Glutamatergic neuron (in vitro differentiated cells): ENCODE results near the gene MARK2. TPM values are rescaled to one million over a fixed set of nuclear protein-coding genes. Genes with fewer than 3 reads are reported as not detected.

Experiments
- DNase-seq: peaks from one replicate; pipeline ENCODE4 v3.0.0; 2022
- H3K27ac Mint-ChIP-seq: one replicate; pipeline ENCODE4 v1.8.0; 2020; ENCODE audit warnings: mild to moderate bottlenecking, mixed read lengths, inconsistent platforms; ENCODE audit not compliant: unreplicated experiment
- H3K27me3 Mint-ChIP-seq: one replicate; pipeline ENCODE4 v1.8.0; 2020; ENCODE audit warnings: mild to moderate bottlenecking, moderate library complexity, mixed read lengths, inconsistent platforms; ENCODE audit not compliant: unreplicated experiment
- H3K36me3 Mint-ChIP-seq: one replicate; pipeline ENCODE4 v1.8.0; 2020; ENCODE audit warnings: mild to moderate bottlenecking, mixed read lengths, inconsistent platforms; ENCODE audit not compliant: unreplicated experiment
- H3K4me1 Mint-ChIP-seq: one replicate; pipeline ENCODE4 v1.8.0; 2020; ENCODE audit warnings: mild to moderate bottlenecking, low read depth, mixed read lengths, inconsistent platforms; ENCODE audit not compliant: unreplicated experiment
- H3K4me3 Mint-ChIP-seq: one replicate; pipeline ENCODE4 v1.8.0; 2020; ENCODE audit warnings: mild to moderate bottlenecking, mixed read lengths, inconsistent platforms; ENCODE audit not compliant: unreplicated experiment
- H3K9me3 Mint-ChIP-seq: one replicate; pipeline ENCODE4 v1.8.0; 2020; ENCODE audit warnings: mild to moderate bottlenecking, moderate library complexity, mixed read lengths, inconsistent platforms; ENCODE audit not compliant: unreplicated experiment
- long read RNA-seq: library from polyadenylated mRNA; unstranded; transcript quantifications from one replicate; pipeline ENCODE4 v2.0.0, GENCODE V29; 2020; ENCODE audit not compliant: unreplicated experiment
- total RNA-seq: library from RNA; stranded (reverse); fragmentation: NEBNext Ultra II Directional; extraction: Animal tissue kit (Norgen Biotek cat#: 25700); gene quantifications from one replicate; pipeline ENCODE4 v1.2.1, GENCODE V29; 2021; ENCODE audit not compliant: unreplicated experiment
- TF ChIP-seq, protein P1 (sequence below): fragments of 200-600 bp; sonication (generic); IDR thresholded peaks from one replicate; pipeline ENCODE4 v1.5.0; 2021; ENCODE audit not compliant: partially characterized antibody, unreplicated experiment

MARK2 gene
- total RNA-seq = 76.8 TPM
- long read RNA-seq, partial matches to known transcripts = 1 of 3 reads
- long read RNA-seq, other reads (novel, unspliced or antisense) = 2 of 3 reads

DNA sequence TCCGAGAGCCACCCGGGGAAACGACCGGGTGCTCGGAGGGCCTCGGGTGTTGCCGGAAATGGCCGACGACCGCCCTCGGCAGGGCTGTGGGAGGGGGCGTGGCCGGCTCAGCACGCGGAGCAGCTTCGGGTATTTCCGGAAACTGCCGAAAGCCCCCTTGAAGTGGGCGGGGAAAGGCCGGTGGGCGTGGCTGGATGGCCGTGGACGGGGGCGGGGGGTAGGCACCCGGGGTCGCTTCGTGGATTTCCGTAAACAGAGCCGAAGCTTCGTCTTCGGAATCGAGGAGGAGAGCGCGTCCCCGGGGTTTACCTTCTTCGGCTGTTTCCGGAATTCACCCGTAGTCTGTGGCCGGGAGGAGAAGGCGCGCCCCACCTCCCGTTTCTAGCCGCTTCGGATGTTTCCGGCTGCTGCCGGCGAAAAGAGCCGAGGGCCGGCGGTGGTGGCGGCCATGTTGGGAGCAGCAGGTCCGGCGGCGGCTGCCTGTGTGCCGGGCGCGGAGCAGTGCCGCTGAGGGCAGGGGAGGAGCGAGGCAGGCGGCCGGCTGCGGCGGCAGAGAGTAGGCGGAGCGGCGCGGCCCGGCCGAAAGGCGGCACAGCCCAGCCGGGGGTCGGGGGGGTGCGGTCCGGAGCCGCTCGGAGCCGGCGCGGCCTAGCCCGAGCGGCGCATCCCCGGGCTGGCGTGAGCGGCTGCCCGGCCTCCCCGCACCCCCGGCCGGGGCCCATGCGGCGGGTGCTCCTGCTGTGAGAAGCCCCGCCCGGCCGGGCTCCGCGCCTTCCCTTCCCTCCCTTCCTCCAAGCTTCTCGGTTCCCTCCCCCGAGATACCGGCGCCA, at the start of gene MARK2:
MARK2 (plus strand) TSS at position 433 of the 830 bp plus-strand sequence; CDS start at position 830, 397 bp downstream.
- peak; percentile 100 for DNase-seq
- peak within 1 kb of the TSS; percentile 87 for H3K27ac Mint-ChIP-seq
- peaks cover 18% of the 10 kb centered on the region for H3K9me3 Mint-ChIP-seq
- H3K4me1 Mint-ChIP-seq = peaks cover 33% of the 10 kb centered on the region
- peaks cover 19% of the 10 kb centered on the region for H3K27me3 Mint-ChIP-seq
- TF ChIP-seq, protein P1, sequence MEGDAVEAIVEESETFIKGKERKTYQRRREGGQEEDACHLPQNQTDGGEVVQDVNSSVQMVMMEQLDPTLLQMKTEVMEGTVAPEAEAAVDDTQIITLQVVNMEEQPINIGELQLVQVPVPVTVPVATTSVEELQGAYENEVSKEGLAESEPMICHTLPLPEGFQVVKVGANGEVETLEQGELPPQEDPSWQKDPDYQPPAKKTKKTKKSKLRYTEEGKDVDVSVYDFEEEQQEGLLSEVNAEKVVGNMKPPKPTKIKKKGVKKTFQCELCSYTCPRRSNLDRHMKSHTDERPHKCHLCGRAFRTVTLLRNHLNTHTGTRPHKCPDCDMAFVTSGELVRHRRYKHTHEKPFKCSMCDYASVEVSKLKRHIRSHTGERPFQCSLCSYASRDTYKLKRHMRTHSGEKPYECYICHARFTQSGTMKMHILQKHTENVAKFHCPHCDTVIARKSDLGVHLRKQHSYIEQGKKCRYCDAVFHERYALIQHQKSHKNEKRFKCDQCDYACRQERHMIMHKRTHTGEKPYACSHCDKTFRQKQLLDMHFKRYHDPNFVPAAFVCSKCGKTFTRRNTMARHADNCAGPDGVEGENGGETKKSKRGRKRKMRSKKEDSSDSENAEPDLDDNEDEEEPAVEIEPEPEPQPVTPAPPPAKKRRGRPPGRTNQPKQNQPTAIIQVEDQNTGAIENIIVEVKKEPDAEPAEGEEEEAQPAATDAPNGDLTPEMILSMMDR = no peak
- H3K4me3 Mint-ChIP-seq = peak within 1 kb of the TSS; percentile 92
- no peaks in the 10 kb centered on the region for H3K36me3 Mint-ChIP-seq

- no peak overlapping the region for H3K4me3 Mint-ChIP-seq
- peaks cover 1% of the 10 kb centered on the region for H3K9me3 Mint-ChIP-seq
- H3K27me3 Mint-ChIP-seq = no peaks in the 10 kb centered on the region
- H3K36me3 Mint-ChIP-seq = peaks cover 10% of the 10 kb centered on the region
- H3K27ac Mint-ChIP-seq = no peak overlapping the region
- no peak for DNase-seq
- H3K4me1 Mint-ChIP-seq = no peaks in the 10 kb centered on the region
- TF ChIP-seq, protein P1 = no peak
These were observed 47.3 kb upstream of the MARK2 start for GRCh38 chr11:63791495-63792167.

GRCh38 chr11:63793161-63793560, 45.7 kb upstream of the MARK2 start:
- peaks cover 1% of the 10 kb centered on the region for H3K9me3 Mint-ChIP-seq
- H3K4me1 Mint-ChIP-seq = no peaks in the 10 kb centered on the region
- H3K4me3 Mint-ChIP-seq = no peak overlapping the region
- no peaks in the 10 kb centered on the region for H3K27me3 Mint-ChIP-seq
- DNase-seq = no peak
- TF ChIP-seq, protein P1 = no peak
- peaks cover 10% of the 10 kb centered on the region for H3K36me3 Mint-ChIP-seq
- no peak overlapping the region for H3K27ac Mint-ChIP-seq

DNA sequence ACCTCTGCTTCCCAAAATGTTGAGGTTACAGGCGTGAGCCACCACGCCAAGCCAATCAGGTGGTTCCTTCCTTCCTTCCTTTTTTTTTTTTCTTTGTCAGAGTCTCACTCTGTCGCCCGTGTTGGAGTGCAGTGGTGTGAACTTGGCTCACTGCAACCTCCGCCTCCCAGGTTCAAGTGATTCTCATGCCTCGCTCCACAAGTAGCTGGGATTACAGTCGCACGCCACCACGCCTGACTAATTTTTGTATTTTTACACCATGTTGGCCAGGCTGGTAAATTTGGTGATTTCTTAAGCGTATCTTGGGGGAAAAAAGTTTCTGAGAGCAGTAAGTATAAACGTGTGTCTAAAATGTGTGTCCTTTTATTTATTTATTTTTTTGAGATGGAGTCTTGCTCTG, 43.8 kb upstream of the MARK2 start:
- peaks cover 10% of the 10 kb centered on the region for H3K36me3 Mint-ChIP-seq
- no peaks in the 10 kb centered on the region for H3K27me3 Mint-ChIP-seq
- no peak overlapping the region for H3K4me3 Mint-ChIP-seq
- no peaks in the 10 kb centered on the region for H3K4me1 Mint-ChIP-seq
- TF ChIP-seq, protein P1 = no peak
- H3K27ac Mint-ChIP-seq = no peak overlapping the region
- DNase-seq = no peak
- no peaks in the 10 kb centered on the region for H3K9me3 Mint-ChIP-seq
